Activated CD8-positive, alpha-beta memory T cell treated with anti-CD3 and anti-CD28 coated beads, Interleukin-2, amount 50 U/mL, for 24 hours (primary cell): ENCODE measurements around the gene ROPN1L.
"Not testable (repeated sequence)": the region's sequence is repeated elsewhere in the genome, so short reads cannot be mapped to it uniquely, and the experiment has no call there.

ENCODE experiments used
- DNase-seq: peaks from one replicate; pipeline ENCODE4 v3.0.0-alpha.2; 2020; ENCODE audit errors: extremely low read depth

The ROPN1L gene

DNA sequence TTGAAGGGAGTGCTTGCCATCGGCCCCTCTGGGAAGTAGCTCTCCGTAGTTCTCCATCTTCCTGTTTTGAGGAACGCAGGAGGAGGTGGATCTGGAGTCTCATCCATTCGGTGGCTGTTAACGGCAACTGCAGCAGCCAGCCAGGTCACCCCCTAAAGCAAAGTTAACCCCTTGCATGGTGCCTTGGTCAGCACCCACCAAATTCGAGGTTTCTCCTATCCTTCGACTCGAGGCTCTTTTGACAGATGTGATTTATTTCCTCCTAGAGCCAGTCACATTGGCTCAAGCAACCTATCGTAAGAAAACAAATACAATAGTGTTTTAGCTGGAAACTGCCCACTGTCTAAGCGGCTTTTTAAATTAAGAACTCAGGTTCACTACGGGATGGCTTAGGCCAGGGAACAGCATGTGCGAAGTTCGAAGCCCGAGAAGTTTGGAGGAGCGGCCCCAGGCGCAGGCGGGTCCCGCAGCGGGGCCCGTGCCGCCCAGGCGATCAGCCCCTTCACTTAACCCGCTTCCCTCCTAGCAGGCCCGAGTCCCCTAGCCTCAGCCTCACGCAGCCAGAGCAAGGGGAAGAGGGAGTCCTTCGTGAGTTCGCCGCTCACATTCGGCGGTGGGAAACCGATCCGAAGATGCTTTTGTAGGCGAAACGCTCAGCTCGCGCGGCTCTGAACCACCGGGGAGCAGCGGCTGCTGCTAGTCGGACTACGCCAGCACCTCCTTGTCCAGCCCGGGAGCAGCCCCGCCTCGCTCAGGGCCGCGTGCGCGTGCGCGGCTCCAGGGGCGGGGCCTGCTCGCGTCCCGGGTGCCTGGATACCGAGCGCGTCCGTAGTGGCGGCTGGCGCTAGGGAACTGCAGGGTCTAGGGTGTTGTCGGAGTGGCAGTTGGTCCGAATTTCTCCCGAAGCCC lies at the start of gene ROPN1L:
ROPN1L (plus strand) TSS at position 797 of the 909 bp plus-strand sequence. CDS start 289 bp downstream, outside the sequence.
- DNase-seq, result peak; percentile 30

DNA sequence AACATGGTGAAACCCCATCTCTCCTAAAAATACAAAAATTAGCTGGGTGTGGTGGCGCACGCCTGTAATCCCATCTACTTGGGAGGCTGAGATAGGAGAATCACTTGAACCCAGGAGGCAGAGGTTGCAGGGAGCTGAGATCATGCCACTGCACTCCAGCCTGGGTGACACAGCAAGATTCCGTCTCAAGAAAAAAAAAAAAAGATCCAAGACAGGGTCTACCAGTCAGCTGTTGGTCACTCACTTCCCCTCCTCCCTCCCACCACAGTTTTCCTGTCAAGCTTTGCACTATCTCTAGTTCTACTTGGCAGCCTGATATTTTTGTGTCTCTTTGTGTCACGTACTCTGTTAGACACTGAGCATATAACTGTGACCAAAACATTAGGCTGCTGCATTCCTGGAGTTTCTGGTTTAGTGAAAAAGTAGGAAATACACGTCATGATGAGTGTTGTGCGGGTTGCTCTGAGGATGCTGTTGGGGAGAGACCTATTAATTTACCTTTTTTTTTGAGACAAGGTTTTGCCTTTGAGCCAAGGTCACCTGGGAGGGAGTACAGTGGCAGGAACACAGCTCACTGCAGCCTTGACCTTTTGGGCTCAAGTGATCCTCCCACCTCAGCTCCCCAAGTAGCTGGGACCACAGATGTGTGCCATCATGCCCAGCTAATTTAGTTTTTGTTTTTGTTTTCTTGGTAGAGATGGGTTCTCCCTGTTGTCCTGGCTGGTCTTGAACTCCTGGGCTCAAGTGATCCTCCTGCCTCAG lies 48.9 kb upstream of the ROPN1L start:
- DNase-seq, result not testable (repeated sequence)

DNA sequence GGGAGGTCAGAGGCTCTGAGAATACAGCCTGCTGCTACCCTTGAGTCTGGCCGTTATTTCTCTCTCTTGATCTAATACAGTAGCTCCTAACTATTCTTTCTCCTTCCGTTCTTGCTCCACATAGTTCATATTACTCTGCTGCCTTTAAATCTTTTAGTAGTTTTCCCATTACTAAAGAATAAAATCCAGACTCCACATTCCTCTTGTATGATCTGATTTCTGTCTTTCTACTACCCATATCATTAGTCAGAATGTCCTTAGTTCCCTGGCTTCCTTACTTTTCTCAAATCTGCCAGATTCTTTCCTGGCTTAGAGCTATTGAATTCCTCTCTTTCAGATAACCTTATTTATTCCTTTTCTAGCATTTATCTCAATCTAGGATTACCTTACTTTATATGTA lies 48.2 kb upstream of the ROPN1L start:
- no peak for DNase-seq

GRCh38 chr5:10396552-10396951 lies 45.1 kb upstream of the ROPN1L start:
- DNase-seq, result no peak

GRCh38 chr5:10399839-10400238 lies 41.8 kb upstream of the ROPN1L start:
- DNase-seq, result no peak

GRCh38 chr5:10400411-10400810 lies 41.3 kb upstream of the ROPN1L start:
- DNase-seq, result no peak

- no peak for DNase-seq
These were observed 40.8 kb upstream of the ROPN1L start for GRCh38 chr5:10400831-10401230.

- DNase-seq, result no peak
These were observed 40.2 kb upstream of the ROPN1L start for GRCh38 chr5:10401498-10401897.

DNA sequence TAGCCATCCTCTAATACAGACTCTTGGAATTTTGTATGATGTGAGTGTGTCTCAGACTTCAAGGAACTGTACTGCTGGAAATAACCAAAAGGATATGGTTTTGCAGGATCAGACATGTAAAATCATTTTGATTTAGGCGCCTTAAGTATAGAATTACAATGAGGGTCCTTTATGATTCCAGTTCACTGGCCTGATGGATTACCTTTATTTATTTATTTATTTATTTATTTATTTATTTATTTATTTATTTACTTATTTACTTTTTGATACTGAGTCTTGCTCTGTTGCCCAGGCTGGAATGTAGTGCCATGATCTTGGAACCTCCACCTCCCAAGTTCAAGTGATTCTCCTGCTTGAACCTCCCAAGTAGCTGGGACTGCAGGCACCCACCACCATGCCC lies 37.9 kb upstream of the ROPN1L start:
- no peak for DNase-seq

DNA sequence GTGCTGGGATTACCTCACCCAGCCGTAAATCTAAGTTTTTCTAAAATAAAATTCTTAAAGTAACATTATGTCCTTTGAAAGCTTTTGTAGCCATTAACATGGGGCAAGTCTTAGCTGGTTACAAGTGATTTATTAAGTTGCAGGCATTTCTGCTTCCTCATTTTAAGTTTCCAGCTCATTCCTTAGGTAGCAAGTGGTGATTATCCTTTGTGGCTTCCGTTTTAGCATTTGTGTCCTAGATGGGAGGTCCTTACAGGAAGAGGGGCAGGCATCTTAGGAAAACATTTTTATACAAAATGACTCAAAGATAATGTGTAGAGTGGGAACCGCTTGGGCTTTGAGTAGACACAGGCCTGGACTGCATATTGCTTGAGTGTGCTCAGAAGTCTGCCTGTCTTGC lies 35.0 kb upstream of the ROPN1L start:
- DNase-seq, result no peak

GRCh38 chr5:10409504-10409903 lies 32.2 kb upstream of the ROPN1L start:
- no peak for DNase-seq

DNA sequence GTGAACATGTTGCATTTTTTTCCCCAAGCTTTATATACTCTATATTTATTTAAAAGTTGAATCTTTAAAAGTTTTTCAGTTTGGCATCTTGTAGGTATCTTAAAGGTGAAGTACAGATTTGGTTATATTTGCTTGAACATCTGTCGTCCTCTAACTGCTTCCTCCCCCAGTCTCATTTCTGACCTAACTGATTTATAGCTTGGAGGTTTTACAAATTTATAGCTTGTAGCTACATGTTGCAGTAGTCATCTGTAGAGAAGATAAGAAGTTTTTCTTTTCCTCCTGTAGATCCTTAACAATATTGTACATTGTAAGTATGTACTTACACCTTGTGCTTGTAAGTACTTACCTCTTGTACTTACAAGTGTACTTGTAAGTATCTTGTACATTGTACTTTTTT lies 31.0 kb upstream of the ROPN1L start:
- DNase-seq, result no peak

- DNase-seq, result no peak
These were observed 30.3 kb upstream of the ROPN1L start for GRCh38 chr5:10411336-10411735.

GRCh38 chr5:10416868-10417267 lies 24.8 kb upstream of the ROPN1L start:
- no peak for DNase-seq

- no peak for DNase-seq
These were observed 22.9 kb upstream of the ROPN1L start for GRCh38 chr5:10418654-10419345.

GRCh38 chr5:10420468-10420867 lies 21.2 kb upstream of the ROPN1L start:
- no peak for DNase-seq

- no peak for DNase-seq
These were observed 20.7 kb upstream of the ROPN1L start for GRCh38 chr5:10420932-10421331.

- no peak for DNase-seq
These were observed 19.6 kb upstream of the ROPN1L start for GRCh38 chr5:10421896-10422691.

GRCh38 chr5:10423022-10423421 lies 18.7 kb upstream of the ROPN1L start:
- no peak for DNase-seq

GRCh38 chr5:10424124-10424731 lies 17.5 kb upstream of the ROPN1L start:
- DNase-seq, result no peak

DNA sequence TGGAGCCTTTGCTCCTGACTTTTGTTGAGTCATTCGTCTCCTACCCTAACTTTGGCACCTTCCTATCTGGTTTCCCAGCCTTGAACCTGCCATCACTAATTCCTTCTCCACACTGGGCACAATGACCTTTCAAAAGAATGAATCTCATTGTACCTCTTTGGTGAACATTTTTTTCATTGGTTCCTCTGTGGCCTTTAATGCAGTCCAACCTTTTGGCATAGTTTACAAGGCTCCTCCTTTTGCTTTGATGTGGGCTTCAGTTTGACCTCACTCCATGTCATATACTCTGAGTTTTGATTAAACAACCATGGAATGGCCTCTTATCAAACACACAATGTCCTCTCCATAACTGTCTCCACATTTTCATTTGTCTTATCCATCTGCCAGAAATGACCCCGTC lies 14.5 kb upstream of the ROPN1L start:
- DNase-seq, result no peak
